SH-SY5Y (cell line): ENCODE measurements around the gene SIK3.

Experiments used
- GATA2 ChIP-seq: IDR thresholded peaks from 2 replicates; pipeline ENCODE4 v1.6.1; 2011; ENCODE audit warnings: mild to moderate bottlenecking, low read depth, low read length
- GATA3 ChIP-seq: IDR thresholded peaks from 2 replicates; pipeline ENCODE4 v1.6.1; 2011; ENCODE audit warnings: low read depth, mild to moderate bottlenecking, low read length, moderate library complexity

DNA sequence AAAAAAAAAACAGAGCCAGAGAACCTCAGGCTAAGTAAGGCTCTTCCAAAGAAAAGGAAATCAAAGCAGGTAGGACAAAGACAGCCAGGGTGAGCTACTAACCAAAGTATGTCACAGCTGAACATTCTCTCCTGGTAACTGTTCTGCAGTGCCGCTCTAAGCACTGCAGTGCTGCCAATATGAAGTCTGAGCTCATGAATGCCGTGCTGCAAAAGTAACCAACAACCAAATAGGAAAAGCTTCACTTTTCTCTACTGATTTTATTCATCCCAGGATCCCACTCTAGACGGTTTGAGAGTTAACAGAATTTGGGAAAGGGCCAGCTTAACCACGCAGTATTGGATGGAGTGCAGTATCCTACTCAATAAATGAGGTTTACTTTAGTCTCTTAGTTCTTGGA, 3.5 kb downstream of the SIK3 start:
- TF ChIP-seq GATA2: no peak
- no peak for TF ChIP-seq GATA3
